ENCODE data around the gene CHMP4B. TPM values are rescaled to one million over a fixed set of nuclear protein-coding genes. Genes with fewer than 3 reads are reported as not detected.

Gene CHMP4B
- polyA plus RNA-seq, 2 of the 4 experiments (the other 2 are of a cell fraction) = 81.3 to 104 TPM

DNA sequence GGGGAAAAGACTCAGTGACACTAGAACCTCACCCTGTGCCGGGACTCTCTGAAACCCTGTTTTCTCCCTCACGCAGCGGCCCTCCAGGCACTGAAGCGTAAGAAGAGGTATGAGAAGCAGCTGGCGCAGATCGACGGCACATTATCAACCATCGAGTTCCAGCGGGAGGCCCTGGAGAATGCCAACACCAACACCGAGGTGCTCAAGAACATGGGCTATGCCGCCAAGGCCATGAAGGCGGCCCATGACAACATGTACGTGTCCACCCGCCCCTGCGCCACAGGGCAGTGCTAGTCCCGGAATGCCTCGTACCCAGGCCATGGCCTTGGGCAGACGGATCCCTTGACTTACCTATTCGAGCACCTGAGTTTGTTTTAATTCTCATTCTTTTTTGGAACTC lies 37.2 kb downstream of the CHMP4B start:
- H3K4me2 ChIP-seq = no peak overlapping the region
- FAIRE-seq (no peak), DNase-seq (ENCODE audit: low read depth in 1 of 2, low spot score in 1 of 2) (no peak), ATAC-seq (no peak)
- 96% methylated on average over 19 of the region's 19 CpGs for WGBS (ENCODE audit: missing lambda C conversion rate)
- no peak overlapping the region for H3K27ac ChIP-seq
- ChIA-PET CTCF (interaction anchor here (0.6 kb wide), 1 partner anchor 891 kb away, joined by 3 read pairs; no protein-coding TSS in a partner anchor), POLR2A (no interaction called here)
- no peak overlapping the region for H3K4me3 ChIP-seq
- 0 out of 3 replicates have a peak, but pooled peaks cover 1% of the 10 kb centered on the region for H3K4me1 ChIP-seq
- no peaks in the 10 kb centered on the region for H3K9me3 ChIP-seq
- TF ChIP-seq EHF (CRISPR knock-in tag; IDR thresholded peaks at IDR 0.05) (no peak), HDAC2 (IDR thresholded peaks at IDR 0.05) (no peak), CBX8 (IDR thresholded peaks at IDR 0.05) (no peak), FOSB (CRISPR knock-in tag; IDR thresholded peaks at IDR 0.05) (no peak), POLR2AphosphoS2 (conservative IDR thresholded peaks at IDR 0.05; ENCODE audit: low read length) (no peak), EHMT2 (IDR thresholded peaks at IDR 0.05; ENCODE audit: low read depth) (no peak), CBX2 (IDR thresholded peaks at IDR 0.05; ENCODE audit: borderline replicate concordance, low read depth) (no peak), EP300 (IDR thresholded peaks at IDR 0.05) (no peak), FOSL2 (IDR thresholded peaks at IDR 0.05) (no peak), FOSL2 (CRISPR knock-in tag; IDR thresholded peaks at IDR 0.05) (no peak), RARB (CRISPR knock-in tag; IDR thresholded peaks at IDR 0.05) (no peak), ZC3H11A (IDR thresholded peaks at IDR 0.05) (no peak), SREBF2 (IDR thresholded peaks at IDR 0.05) (no peak), MYC (IDR thresholded peaks at IDR 0.05; ENCODE audit: borderline replicate concordance, low read length) (no peak), CEBPB (IDR thresholded peaks at IDR 0.05) (no peak)
- TF ChIP-seq, protein P1, sequence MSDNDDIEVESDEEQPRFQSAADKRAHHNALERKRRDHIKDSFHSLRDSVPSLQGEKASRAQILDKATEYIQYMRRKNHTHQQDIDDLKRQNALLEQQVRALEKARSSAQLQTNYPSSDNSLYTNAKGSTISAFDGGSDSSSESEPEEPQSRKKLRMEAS (IDR thresholded peaks at IDR 0.05) = no peak
- TF ChIP-seq, protein P2, sequence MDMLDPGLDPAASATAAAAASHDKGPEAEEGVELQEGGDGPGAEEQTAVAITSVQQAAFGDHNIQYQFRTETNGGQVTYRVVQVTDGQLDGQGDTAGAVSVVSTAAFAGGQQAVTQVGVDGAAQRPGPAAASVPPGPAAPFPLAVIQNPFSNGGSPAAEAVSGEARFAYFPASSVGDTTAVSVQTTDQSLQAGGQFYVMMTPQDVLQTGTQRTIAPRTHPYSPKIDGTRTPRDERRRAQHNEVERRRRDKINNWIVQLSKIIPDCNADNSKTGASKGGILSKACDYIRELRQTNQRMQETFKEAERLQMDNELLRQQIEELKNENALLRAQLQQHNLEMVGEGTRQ (IDR thresholded peaks at IDR 0.05) = no peak
- TF ChIP-seq, protein P3, sequence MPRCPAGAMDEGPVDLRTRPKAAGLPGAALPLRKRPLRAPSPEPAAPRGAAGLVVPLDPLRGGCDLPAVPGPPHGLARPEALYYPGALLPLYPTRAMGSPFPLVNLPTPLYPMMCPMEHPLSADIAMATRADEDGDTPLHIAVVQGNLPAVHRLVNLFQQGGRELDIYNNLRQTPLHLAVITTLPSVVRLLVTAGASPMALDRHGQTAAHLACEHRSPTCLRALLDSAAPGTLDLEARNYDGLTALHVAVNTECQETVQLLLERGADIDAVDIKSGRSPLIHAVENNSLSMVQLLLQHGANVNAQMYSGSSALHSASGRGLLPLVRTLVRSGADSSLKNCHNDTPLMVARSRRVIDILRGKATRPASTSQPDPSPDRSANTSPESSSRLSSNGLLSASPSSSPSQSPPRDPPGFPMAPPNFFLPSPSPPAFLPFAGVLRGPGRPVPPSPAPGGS (IDR thresholded peaks at IDR 0.05) = no peak

DNA sequence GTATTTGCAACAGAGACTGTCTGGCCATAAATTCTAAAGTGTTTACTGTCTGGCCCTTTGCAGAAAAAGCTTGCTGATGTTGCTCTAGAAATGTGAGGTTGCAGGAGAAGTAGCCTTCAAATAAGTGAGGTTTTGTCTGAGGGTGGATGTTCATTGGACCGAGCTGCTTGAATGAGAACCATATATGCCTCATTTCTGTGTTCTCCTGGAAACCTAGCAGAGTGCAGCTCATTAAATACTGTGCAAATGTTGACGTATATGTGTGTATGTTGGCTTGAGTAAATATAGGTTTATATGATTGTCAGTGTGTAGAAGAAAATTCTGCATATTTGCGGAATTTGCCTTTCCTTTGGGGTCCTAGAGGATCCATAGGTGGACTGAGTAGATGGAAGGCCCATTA lies 39.0 kb downstream of the CHMP4B start:
- H3K9me3 ChIP-seq = no peaks in the 10 kb centered on the region
- ChIA-PET POLR2A (no interaction called here), CTCF (interaction anchor here (1.1 to 2.9 kb wide), 5 partner anchors 11 to 58 kb away, joined by 3 to 7 read pairs (median 3); partner anchors contain the start of gene CHMP4B)
- 89% methylated on average over 3 of the region's 3 CpGs for whole genome bisulfite sequencing (ENCODE audit: missing lambda C conversion rate)
- ATAC-seq (no peak), DNase-seq (ENCODE audit: low read depth in 1 of 2, low spot score in 1 of 2) (no peak), FAIRE-seq (no peak)
- no peak overlapping the region for H3K4me3 ChIP-seq
- TF ChIP-seq SMC3 (IDR thresholded peaks at IDR 0.05) = no peak
- no peak for TF ChIP-seq RARB (CRISPR knock-in tag; IDR thresholded peaks at IDR 0.05)
- no peak overlapping the region for H3K4me2 ChIP-seq
- no peak overlapping the region for H3K27ac ChIP-seq
- H3K4me1 ChIP-seq = no peaks in the 10 kb centered on the region

DNA sequence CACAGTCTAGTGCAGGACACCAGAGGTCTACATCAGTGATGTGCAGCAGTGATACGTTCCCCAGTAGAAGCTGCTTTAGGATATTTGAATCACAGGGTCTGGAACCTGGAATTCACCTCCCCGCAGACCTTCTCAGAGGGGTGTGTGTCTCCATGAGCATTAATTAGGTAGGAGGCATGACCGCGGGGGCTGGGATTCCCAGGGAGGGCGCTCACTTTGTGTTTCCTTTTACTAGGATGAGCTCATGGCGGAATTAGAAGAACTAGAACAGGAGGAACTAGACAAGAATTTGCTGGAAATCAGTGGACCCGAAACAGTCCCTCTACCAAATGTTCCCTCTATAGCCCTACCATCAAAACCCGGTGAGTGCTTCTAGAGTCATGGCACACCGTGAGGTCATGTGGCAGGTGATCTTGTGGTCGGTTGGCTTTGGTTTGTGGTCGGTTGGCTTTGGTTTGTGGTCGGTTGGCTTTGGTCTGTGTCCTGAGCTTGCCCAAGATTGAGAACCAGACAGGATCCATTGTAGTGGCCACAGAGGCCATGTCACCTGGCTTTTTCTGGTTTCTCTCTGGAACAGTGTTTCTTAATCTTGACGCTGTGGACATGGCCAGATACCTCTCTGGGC lies 40.8 kb downstream of the CHMP4B start:
- ChIA-PET CTCF (interaction anchor here (0.6 to 2.9 kb wide), 7 partner anchors 10 to 926 kb away, joined by 3 to 7 read pairs (median 4); no protein-coding TSS in a partner anchor), POLR2A (no interaction called here)
- FAIRE-seq = no peak
- H3K9me3 ChIP-seq = no peaks in the 10 kb centered on the region
- DNase-seq (ENCODE audit: low read depth in 1 of 2, low spot score in 1 of 2) = no peak
- H3K4me2 ChIP-seq = no peak overlapping the region
- H3K4me1 ChIP-seq = no peaks in the 10 kb centered on the region
- ATAC-seq = no peak
- no peak overlapping the region for H3K4me3 ChIP-seq
- TF ChIP-seq HDAC2 (IDR thresholded peaks at IDR 0.05) (no peak), CHD4 (IDR thresholded peaks at IDR 0.05; ENCODE audit: borderline replicate concordance) (no peak), GATA3 (IDR thresholded peaks at IDR 0.05; ENCODE audit: borderline replicate concordance) (no peak), FOSL2 (IDR thresholded peaks at IDR 0.05) (no peak), FOSL2 (CRISPR knock-in tag; IDR thresholded peaks at IDR 0.05) (no peak)
- H3K27ac ChIP-seq = no peak overlapping the region
- WGBS (ENCODE audit: missing lambda C conversion rate) = 93% methylated on average over 13 of the region's 13 CpGs
